Measurements from ENCODE around the gene LRRFIP1. TPM values are rescaled to one million over a fixed set of nuclear protein-coding genes. Genes with fewer than 3 reads are reported as not detected.
A peak's percentile ranks its signal among the peaks of the same experiment; 100 is the strongest.

LRRFIP1 gene
- total RNA-seq, 2 donors from 2014 or later, result 66.1 to 73.1 TPM

DNA sequence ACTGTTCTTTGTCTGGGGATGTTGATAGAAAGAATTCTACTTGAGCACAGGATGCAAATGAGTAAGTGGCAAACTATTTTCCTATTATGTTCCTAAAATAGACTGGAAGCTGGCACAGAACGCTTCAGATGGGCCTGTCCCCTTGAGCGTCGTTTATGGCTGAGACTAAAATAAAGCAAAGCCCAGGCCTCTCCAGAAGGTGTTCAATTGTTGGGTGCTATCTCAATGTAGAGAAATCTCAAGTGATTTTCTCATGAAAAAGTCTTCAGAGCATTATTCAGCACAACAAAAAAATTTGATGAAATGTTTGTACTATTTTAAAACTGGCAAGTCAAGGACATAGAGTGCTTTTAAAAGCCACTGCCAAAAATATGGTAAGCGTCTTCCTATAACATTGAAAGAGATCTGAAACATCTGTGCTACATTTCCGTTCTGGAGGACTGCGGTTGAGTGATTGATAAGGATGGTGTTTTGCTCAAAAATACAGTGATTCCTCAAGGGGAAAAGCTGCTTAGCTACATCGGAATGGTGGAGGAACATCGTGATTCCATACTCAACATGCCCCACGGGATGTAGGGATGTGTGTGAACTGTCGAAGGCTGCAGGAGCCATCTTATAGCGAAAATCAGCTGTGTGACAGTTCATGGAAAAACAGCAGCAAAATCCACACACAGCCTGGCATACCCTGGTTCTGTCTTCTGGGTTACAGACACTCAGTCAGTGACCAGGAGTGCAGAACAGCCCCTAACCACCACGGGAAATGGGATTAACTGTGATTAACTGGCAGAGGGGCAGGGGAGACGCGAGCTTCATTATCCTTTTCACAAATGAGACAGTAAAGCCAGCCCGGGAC lies 10.4 kb upstream of the LRRFIP1 start:
- H3K4me3 ChIP-seq, result no peak overlapping the region
- intact Hi-C loops (cut with DNase I), result no loop called here
- DNase-seq (ENCODE audit: low spot score), result no peak
- no peaks in the 10 kb centered on the region for H3K27me3 ChIP-seq (replicated peaks; ENCODE audit: insufficient read depth)
- TF ChIP-seq POLR2AphosphoS5 (IDR thresholded peaks at IDR 0.05), result peak; percentile 55
- TF ChIP-seq POLR2A (IDR thresholded peaks at IDR 0.05), result no peak
- no peaks in the 10 kb centered on the region for H3K36me3 ChIP-seq
- H3K4me1 ChIP-seq (replicated peaks), result no peaks in the 10 kb centered on the region
- H3K27ac ChIP-seq, result peak overlapping the region; percentile 66 to 67
- H3K9me3 ChIP-seq, result no peaks in the 10 kb centered on the region
- 53% methylated on average over 15 of the region's 15 CpGs for WGBS

DNA sequence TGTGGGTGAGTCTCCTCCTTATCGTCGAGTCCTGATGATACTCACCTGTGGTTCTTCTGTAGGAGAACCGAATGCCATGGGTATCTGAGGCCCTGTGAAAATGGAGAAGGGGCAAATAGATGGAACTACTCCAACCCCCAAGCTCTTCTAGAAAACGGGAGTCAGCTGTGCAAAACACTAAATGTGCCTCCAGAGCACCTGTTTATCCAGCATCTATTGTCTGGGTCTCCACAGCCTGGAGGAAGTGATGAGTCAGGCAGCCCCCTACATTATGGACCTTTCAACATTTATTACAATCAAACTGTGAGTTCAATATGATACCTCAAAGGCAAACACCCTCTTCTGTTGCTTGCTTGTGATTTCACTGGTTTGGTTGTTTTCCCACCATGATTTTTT lies 9.8 kb upstream of the LRRFIP1 start:
- DNase-seq (ENCODE audit: low spot score), result no peak
- intact Hi-C loops (cut with DNase I), result no loop called here
- 68% methylated on average over 4 of the region's 4 CpGs for WGBS
- H3K36me3 ChIP-seq, result no peaks in the 10 kb centered on the region
- TF ChIP-seq POLR2AphosphoS5 (IDR thresholded peaks at IDR 0.05) (no peak), POLR2A (IDR thresholded peaks at IDR 0.05) (no peak)
- TF ChIP-seq, protein P1, sequence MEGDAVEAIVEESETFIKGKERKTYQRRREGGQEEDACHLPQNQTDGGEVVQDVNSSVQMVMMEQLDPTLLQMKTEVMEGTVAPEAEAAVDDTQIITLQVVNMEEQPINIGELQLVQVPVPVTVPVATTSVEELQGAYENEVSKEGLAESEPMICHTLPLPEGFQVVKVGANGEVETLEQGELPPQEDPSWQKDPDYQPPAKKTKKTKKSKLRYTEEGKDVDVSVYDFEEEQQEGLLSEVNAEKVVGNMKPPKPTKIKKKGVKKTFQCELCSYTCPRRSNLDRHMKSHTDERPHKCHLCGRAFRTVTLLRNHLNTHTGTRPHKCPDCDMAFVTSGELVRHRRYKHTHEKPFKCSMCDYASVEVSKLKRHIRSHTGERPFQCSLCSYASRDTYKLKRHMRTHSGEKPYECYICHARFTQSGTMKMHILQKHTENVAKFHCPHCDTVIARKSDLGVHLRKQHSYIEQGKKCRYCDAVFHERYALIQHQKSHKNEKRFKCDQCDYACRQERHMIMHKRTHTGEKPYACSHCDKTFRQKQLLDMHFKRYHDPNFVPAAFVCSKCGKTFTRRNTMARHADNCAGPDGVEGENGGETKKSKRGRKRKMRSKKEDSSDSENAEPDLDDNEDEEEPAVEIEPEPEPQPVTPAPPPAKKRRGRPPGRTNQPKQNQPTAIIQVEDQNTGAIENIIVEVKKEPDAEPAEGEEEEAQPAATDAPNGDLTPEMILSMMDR (IDR thresholded peaks at IDR 0.05), result no peak
- no peaks in the 10 kb centered on the region for H3K4me1 ChIP-seq (replicated peaks)
- no peaks in the 10 kb centered on the region for H3K27me3 ChIP-seq (replicated peaks; ENCODE audit: insufficient read depth)
- no peak overlapping the region for H3K27ac ChIP-seq
- H3K9me3 ChIP-seq, result no peaks in the 10 kb centered on the region
- H3K4me3 ChIP-seq, result no peak overlapping the region

- intact Hi-C loops (cut with DNase I), result no loop called here
- H3K4me1 ChIP-seq (replicated peaks), result no peaks in the 10 kb centered on the region
- no peak overlapping the region for H3K4me3 ChIP-seq
- H3K9me3 ChIP-seq, result no peaks in the 10 kb centered on the region
- H3K27ac ChIP-seq, result no peak overlapping the region
- DNase-seq (ENCODE audit: low spot score), result no peak
- H3K27me3 ChIP-seq (replicated peaks; ENCODE audit: insufficient read depth), result no peaks in the 10 kb centered on the region
- WGBS, result 84% methylated on average over 2 of the region's 2 CpGs
- TF ChIP-seq, protein P1 (IDR thresholded peaks at IDR 0.05), result no peak
- no peak for TF ChIP-seq POLR2AphosphoS5 (IDR thresholded peaks at IDR 0.05)
- no peak for TF ChIP-seq POLR2A (IDR thresholded peaks at IDR 0.05)
- H3K36me3 ChIP-seq, result no peaks in the 10 kb centered on the region
Measured at GRCh38 chr2:237618449-237618848, 8.9 kb upstream of the LRRFIP1 start.

GRCh38 chr2:237623428-237624403 lies 3.7 kb upstream of the LRRFIP1 start:
- Histone ChIP-seq H3K27me3 (replicated peaks; ENCODE audit: insufficient read depth) (no peaks in the 10 kb centered on the region), H3K36me3 (no peaks in the 10 kb centered on the region), H3K4me1 (replicated peaks) (peaks cover 5% of the 10 kb centered on the region), H3K9me3 (no peaks in the 10 kb centered on the region), H3K27ac (no peak overlapping the region), H3K4me3 (no peak overlapping the region)
- no peak for DNase-seq (ENCODE audit: low spot score)
- WGBS, result 75% methylated on average over 13 of the region's 13 CpGs
- TF ChIP-seq POLR2AphosphoS5 (IDR thresholded peaks at IDR 0.05), result no peak
- TF ChIP-seq, protein P1 (IDR thresholded peaks at IDR 0.05), result no peak
- no peak for TF ChIP-seq POLR2A (IDR thresholded peaks at IDR 0.05)
- intact Hi-C loops (cut with DNase I), result no loop called here

GRCh38 chr2:237624565-237624964 lies 2.8 kb upstream of the LRRFIP1 start:
- Histone ChIP-seq H3K36me3 (no peaks in the 10 kb centered on the region), H3K4me1 (replicated peaks) (peaks cover 9% of the 10 kb centered on the region), H3K27me3 (replicated peaks; ENCODE audit: insufficient read depth) (no peaks in the 10 kb centered on the region), H3K9me3 (no peaks in the 10 kb centered on the region), H3K4me3 (no peak overlapping the region), H3K27ac (no peak overlapping the region)
- DNase-seq (ENCODE audit: low spot score), result no peak
- 89% methylated on average over 6 of the region's 6 CpGs for WGBS
- TF ChIP-seq, protein P1 (IDR thresholded peaks at IDR 0.05), result no peak
- TF ChIP-seq POLR2A (IDR thresholded peaks at IDR 0.05) (no peak), POLR2AphosphoS5 (IDR thresholded peaks at IDR 0.05) (no peak)
- intact Hi-C loops (cut with DNase I), result no loop called here

All from prostate gland (tissue), 2 donors.